Measurements from ENCODE around the gene ICAM5. TPM values are rescaled to one million over a fixed set of nuclear protein-coding genes. Genes with fewer than 3 reads are reported as not detected.
A peak's percentile ranks its signal among the peaks of the same experiment; 100 is the strongest.
"Not testable (repeated sequence)": the region's sequence is repeated elsewhere in the genome, so short reads cannot be mapped to it uniquely, and the experiment has no call there.

ICAM5 gene
- total RNA-seq, 2 experiments from 2014 or later = 0.72 to 0.81 TPM

DNA sequence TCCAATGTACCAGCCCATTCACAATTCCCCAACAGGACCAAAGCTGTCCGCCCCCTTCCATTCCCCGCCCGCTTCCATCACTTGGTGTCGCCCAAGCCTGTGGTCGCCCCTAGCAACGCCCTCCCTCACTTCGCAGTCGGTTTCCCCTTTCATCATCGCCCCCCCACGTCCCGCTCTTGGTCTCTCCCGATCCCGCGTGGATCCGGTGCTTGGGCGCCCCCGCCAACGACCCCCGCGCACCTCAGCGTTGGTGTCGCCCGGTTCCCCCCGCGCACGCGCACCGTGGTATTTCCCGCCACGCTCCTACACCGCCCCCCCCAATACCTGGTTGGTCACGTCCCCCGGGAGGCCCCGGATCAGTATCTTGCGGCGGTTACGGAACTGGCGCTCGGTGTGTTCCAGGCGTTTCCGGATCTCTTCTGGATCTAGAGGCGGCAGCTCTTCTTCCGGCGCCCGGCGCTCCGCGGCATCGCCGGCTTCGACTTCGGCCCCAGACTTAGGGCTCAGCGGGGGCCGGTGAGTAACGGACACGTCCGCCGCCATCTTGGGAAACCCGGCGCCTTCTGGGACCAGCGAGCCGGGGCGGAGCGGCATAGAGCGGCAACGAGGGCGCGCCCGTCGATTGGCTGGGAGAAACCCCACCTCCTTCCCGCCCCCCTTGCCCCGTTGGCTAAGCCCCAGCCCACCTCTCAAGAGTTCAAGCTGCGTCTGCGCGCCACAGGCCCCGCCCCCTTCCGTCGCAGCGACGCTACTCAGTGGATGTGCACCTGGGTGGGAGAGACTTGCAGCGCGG, 43.4 kb downstream of the ICAM5 start, which contains the start of gene RAVER1:
Gene RAVER1, minus strand, starts transcription at position 565 of the 793 bp plus-strand sequence. Its CDS starts 22 bp downstream, at position 543.
- no peaks in the 10 kb centered on the region for H3K27me3 Mint-ChIP-seq (ENCODE audit: low read depth)
- no peaks in the 10 kb centered on the region for H3K9me3 Mint-ChIP-seq
- DNase-seq = peak; percentile 99
- peak within 1 kb of the TSS; percentile 94 for H3K4me3 Mint-ChIP-seq
- CTCF ChIA-PET = interaction anchor here (0.9 to 1.1 kb wide), 2 partner anchors 41 to 44 kb away, joined by 3 read pairs; no protein-coding TSS in a partner anchor
- intact Hi-C loops (cut with micrococcal nuclease) = loop anchor here (1.0 to 10.0 kb wide), 7 partner anchors 16 to 632 kb away; partner anchors contain the start of genes ANGPTL6, DNMT1, FDX2 and ICAM1
- H3K36me3 Mint-ChIP-seq (ENCODE audit: low read depth) = peaks cover 33% of the 10 kb centered on the region
- peak within 1 kb of the TSS; percentile 96 for H3K27ac Mint-ChIP-seq
- H3K4me1 Mint-ChIP-seq (ENCODE audit: low read depth) = peaks cover 36% of the 10 kb centered on the region

DNA sequence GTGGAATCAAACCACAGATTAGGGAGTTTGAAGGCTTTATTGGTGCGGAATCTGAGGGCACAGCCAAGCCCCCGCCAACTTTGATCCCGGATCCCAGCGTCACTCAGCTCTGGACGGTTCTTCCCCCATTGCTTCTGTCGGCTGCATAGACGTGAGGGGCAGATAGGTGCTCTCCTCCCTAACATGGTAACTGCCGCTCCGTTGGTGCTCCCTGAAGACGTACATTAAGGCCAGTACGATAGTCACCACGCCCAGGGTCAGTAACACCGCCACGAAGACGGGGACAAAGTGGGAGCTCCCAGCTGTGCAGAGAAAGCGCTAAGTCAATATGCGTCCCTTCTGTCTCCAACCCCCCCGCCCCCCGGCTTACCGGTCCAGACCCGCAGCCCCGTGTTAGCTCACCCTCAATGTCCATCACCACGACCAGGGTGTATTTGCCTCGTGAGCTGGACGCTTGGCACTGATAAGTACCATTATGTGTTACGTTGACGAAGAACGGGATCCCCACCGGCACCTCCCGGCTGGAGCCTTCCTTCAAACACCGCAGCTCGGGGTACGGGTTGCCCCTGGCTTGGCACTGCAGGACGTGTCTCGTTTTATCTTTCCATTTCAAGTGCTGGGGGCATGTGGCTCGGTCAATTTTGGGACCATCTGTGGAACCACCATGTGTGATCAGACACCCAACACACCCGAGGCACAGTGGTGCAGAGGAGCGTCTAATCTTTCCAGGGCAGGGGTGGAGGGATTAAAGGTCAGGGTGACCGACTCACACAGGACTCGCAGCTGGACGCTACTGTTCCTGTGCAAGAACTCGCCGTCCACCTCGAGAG, 44.2 kb downstream of the ICAM5 start:
- no peak for DNase-seq
- H3K27me3 Mint-ChIP-seq (ENCODE audit: low read depth) = no peaks in the 10 kb centered on the region
- no peaks in the 10 kb centered on the region for H3K9me3 Mint-ChIP-seq
- CTCF ChIA-PET = interaction anchor here (0.5 to 0.9 kb wide), 3 partner anchors 41 to 308 kb away, joined by 3 to 5 read pairs (median 5); no protein-coding TSS in a partner anchor
- H3K27ac Mint-ChIP-seq = peak overlapping the region; percentile 96
- peaks cover 43% of the 10 kb centered on the region for H3K4me1 Mint-ChIP-seq (ENCODE audit: low read depth)
- intact Hi-C loops (cut with micrococcal nuclease) = loop anchor here (1.0 to 10.0 kb wide), 7 partner anchors 17 to 631 kb away; partner anchors contain the start of genes ANGPTL6, DNMT1, FDX2 and ICAM1
- peak overlapping the region; percentile 94 for H3K4me3 Mint-ChIP-seq
- H3K36me3 Mint-ChIP-seq (ENCODE audit: low read depth) = peaks cover 33% of the 10 kb centered on the region

DNA sequence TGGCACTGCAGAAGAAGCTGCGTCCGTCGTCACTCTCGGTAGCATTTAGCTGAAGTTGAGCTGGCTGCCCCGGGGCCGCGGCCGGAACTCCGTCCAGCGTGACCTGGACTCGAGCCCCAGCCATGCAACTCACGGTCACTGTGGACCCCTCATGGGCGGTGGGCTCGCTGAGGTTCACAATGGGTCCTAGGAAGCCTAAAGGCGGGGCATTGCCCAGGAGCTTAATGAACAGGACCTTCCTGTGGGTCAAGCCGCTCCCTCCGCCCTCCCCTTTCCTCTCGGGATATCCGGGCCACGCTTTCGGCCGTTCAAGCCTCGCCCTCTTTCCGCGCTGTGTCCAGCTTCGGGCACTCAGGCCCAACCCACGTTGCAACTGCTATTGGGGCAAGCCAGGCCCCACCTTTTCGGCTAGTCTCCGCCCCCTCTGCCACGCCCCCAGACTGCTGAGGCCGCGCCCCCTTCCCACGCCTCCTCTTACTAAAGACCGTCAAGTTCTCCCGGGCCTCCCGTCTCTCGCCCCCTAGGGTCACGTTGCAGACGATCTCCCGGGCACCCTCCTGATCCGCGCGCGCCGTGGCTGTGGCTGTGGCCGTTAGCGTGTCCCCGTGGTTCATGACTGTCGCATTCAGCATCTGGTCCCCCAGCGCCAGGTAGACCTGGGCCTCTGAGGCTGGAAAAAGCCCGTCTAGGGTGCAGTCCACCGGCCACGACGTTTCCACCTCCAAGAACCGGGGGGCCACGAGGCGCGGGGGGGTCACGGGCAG, 45.0 kb downstream of the ICAM5 start:
- Mint-ChIP-seq H3K36me3 (ENCODE audit: low read depth) (peaks cover 30% of the 10 kb centered on the region), H3K27ac (no peak overlapping the region), H3K4me3 (peak overlapping the region; percentile 94), H3K4me1 (ENCODE audit: low read depth) (peaks cover 49% of the 10 kb centered on the region), H3K27me3 (ENCODE audit: low read depth) (no peaks in the 10 kb centered on the region), H3K9me3 (no peaks in the 10 kb centered on the region)
- CTCF ChIA-PET = interaction anchor here (0.5 to 0.6 kb wide), 2 partner anchors 40 to 309 kb away, joined by 5 read pairs; no protein-coding TSS in a partner anchor
- intact Hi-C loops (cut with micrococcal nuclease) = loop anchor here (5.0 to 10.0 kb wide), 4 partner anchors 47 to 630 kb away; partner anchors contain the start of genes ANGPTL6, DNMT1, ICAM4 and ICAM5
- peak; percentile 60 for DNase-seq

DNA sequence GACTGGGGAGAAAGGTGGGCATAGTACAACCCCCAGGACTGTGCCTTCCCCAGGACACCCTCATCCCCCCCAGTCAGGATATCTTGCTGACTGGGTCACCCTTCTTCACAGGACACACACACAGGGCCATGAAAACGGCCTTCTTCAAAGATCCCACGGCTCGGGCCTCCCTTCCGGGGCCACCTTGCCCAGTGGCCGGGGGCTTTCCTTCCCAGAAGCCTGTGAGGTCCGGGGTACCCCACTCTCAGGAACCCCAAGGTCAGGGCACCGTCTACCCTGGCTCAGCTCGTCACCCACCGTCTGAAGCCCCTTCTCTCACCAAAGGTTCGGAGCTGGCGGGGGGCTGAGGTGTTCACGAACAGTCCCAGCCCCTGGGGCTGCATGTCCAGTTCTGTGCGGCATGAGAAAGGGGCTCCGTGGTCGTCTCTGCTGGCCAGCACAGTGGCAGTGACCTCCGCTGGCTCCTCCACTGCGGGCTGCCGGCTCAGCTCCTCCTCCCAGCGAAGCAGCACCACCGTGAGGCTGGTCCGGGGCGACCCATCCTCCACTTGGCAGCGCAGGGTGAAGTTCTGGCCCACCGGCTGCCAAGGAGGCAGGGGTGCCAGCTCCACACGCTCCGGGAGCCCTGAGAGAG, 45.7 kb downstream of the ICAM5 start:
- intact Hi-C loops (cut with micrococcal nuclease) = loop anchor here (10.0 kb wide), 3 partner anchors 141 to 629 kb away; partner anchors contain the start of genes ANGPTL6, DNMT1, PPAN and SMARCA4
- H3K36me3 Mint-ChIP-seq (ENCODE audit: low read depth) = peaks cover 24% of the 10 kb centered on the region
- CTCF ChIA-PET = interaction anchor here (0.9 to 1.0 kb wide), 2 partner anchors 16 to 53 kb away, joined by 4 read pairs; no protein-coding TSS in a partner anchor
- no peak for DNase-seq
- H3K27ac Mint-ChIP-seq = no peak overlapping the region
- H3K27me3 Mint-ChIP-seq (ENCODE audit: low read depth) = no peaks in the 10 kb centered on the region
- no peak overlapping the region for H3K4me3 Mint-ChIP-seq
- peaks cover 54% of the 10 kb centered on the region for H3K4me1 Mint-ChIP-seq (ENCODE audit: low read depth)
- no peaks in the 10 kb centered on the region for H3K9me3 Mint-ChIP-seq

- H3K27ac Mint-ChIP-seq = peak overlapping the region; percentile 59
- H3K36me3 Mint-ChIP-seq (ENCODE audit: low read depth) = peaks cover 21% of the 10 kb centered on the region
- CTCF ChIA-PET = interaction anchor here (0.6 kb wide), 1 partner anchor 1172 kb away, joined by 3 read pairs; no protein-coding TSS in a partner anchor
- not testable (repeated sequence) for H3K27me3 Mint-ChIP-seq (ENCODE audit: low read depth); H3K4me3 Mint-ChIP-seq; H3K9me3 Mint-ChIP-seq; DNase-seq
- intact Hi-C loops (cut with micrococcal nuclease) = loop anchor here (10.0 kb wide), 3 partner anchors 142 to 628 kb away; partner anchors contain the start of genes ANGPTL6, DNMT1, PPAN and SMARCA4
- peaks cover 55% of the 10 kb centered on the region for H3K4me1 Mint-ChIP-seq (ENCODE audit: low read depth)
Measured at GRCh38 chr19:10336725-10337124, 47.0 kb downstream of the ICAM5 start.

DNA sequence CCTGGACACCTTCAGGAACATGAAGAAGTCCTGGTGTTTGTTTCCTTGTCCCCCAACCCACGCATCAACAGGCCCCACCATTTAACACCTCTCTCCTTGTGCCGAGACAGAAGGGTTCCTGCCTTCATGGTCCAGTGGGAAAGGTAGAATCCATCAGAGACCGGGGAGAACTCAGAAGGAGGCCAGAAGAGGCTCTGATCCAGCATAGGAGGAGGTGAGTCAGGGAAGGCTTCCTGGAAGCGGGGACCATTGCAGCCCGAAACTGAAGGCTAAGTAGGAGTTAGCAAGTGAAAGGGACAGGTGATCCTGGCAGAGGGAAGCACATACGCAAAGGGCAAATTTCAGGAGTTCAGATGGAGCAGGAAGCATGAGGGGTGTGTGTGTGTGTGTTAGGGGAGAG, 49.2 kb downstream of the ICAM5 start:
- Mint-ChIP-seq H3K4me1 (ENCODE audit: low read depth) (peaks cover 37% of the 10 kb centered on the region), H3K4me3 (peak overlapping the region; percentile 83), H3K27ac (peak overlapping the region; percentile 95), H3K9me3 (no peaks in the 10 kb centered on the region), H3K36me3 (ENCODE audit: low read depth) (peaks cover 9% of the 10 kb centered on the region), H3K27me3 (ENCODE audit: low read depth) (no peaks in the 10 kb centered on the region)
- CTCF ChIA-PET = no interaction called here
- DNase-seq = peak; percentile 43
- intact Hi-C loops (cut with micrococcal nuclease) = loop anchor here (10.0 kb wide), 3 partner anchors 144 to 626 kb away; partner anchors contain the start of genes ANGPTL6, DNMT1, PPAN and SMARCA4

DNA sequence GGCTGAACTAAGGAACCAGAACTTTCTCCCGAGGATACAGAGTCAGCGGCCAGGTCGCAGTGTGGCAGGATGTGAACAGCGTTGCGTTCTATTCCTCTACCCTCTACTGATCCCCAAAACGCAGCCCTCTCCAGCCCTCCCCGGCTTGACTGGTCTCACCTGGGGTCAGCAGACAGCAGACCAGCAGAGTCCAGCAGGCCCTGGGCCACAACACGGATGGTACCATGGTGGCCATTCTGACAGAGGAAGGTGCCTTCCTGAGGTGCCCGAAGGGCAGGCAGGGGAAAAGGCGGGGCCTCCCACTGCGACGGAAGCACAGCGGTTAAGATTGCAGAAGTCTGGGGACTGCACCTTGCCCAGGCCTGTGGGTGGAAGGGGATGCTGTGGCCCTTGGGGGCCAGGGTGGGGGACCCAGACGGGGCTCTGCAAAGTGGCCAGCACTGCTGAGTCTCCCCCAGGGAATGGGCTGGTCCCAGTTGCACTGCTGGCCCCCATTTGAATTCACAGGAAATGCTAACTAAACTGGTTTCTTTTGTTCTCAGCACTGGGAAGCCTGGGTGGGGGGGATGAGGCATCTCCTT, 49.7 kb downstream of the ICAM5 start, which contains the start of gene ICAM3:
Gene ICAM3, minus strand, starts transcription at position 245 of the 581 bp plus-strand sequence. Its CDS starts 10 bp downstream, at position 235.
- peaks cover 5% of the 10 kb centered on the region for H3K36me3 Mint-ChIP-seq (ENCODE audit: low read depth)
- peaks cover 34% of the 10 kb centered on the region for H3K4me1 Mint-ChIP-seq (ENCODE audit: low read depth)
- H3K4me3 Mint-ChIP-seq = peak within 1 kb of the TSS; percentile 83
- H3K9me3 Mint-ChIP-seq = no peaks in the 10 kb centered on the region
- intact Hi-C loops (cut with micrococcal nuclease) = loop anchor here (10.0 kb wide), 3 partner anchors 145 to 625 kb away; partner anchors contain the start of genes ANGPTL6, DNMT1, PPAN and SMARCA4
- peak; percentile 88 for DNase-seq
- CTCF ChIA-PET = interaction anchor here (0.6 to 1.5 kb wide), 4 partner anchors 33 to 240 kb away, joined by 3 to 7 read pairs (median 6); no protein-coding TSS in a partner anchor
- no peaks in the 10 kb centered on the region for H3K27me3 Mint-ChIP-seq (ENCODE audit: low read depth)
- H3K27ac Mint-ChIP-seq = peak within 1 kb of the TSS; percentile 95

DNA sequence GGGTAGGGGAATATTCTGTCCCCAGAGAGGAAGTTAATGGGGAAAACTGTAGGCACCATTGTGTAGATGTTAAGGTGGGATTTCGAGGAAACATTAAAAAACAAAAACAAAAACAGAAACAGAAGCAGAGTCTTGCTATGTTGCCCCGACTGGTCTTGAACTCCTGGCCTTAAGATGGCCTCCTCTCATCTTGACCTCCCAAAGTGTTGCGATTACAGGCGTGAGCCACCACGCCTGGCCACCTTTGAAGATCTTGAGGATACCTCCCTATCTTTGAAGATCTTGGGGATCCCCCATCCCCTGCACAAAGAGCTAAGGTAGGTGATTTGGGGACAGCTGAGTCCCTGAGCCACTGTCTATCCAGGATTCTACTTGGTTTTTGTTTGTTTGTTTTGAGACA, 50.2 kb downstream of the ICAM5 start:
- CTCF ChIA-PET = interaction anchor here (0.6 to 1.5 kb wide), 5 partner anchors 33 to 240 kb away, joined by 3 to 7 read pairs (median 6); no protein-coding TSS in a partner anchor
- peak overlapping the region; percentile 95 for H3K27ac Mint-ChIP-seq
- no peaks in the 10 kb centered on the region for H3K27me3 Mint-ChIP-seq (ENCODE audit: low read depth)
- H3K9me3 Mint-ChIP-seq = no peaks in the 10 kb centered on the region
- peak overlapping the region; percentile 83 for H3K4me3 Mint-ChIP-seq
- H3K4me1 Mint-ChIP-seq (ENCODE audit: low read depth) = peaks cover 34% of the 10 kb centered on the region
- no peak for DNase-seq
- H3K36me3 Mint-ChIP-seq (ENCODE audit: low read depth) = peaks cover 3% of the 10 kb centered on the region
- intact Hi-C loops (cut with micrococcal nuclease) = loop anchor here (10.0 kb wide), 3 partner anchors 145 to 625 kb away; partner anchors contain the start of genes ANGPTL6, DNMT1, PPAN and SMARCA4

DNA sequence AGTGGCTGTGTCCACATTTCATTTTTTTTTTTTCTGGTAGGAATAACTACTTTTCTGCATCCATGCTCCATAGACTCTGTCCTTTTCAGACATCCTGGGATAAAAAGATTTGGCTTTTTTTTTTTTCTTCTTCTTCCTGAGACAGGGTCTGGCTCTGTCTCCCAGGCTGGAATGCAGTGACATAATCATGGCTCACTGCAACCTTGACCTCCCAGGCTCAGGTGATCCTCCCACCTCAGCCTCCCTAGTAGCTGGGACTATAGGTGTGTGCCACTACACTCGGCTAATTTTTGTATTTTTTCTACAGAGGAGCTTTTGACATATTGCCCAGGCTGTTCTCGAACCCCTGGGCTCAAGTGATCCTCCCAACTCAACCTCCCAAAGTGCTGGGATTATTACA, 53.7 kb downstream of the ICAM5 start:
- Mint-ChIP-seq H3K4me3 (no peak overlapping the region), H3K27ac (no peak overlapping the region), H3K36me3 (ENCODE audit: low read depth) (no peaks in the 10 kb centered on the region), H3K27me3 (ENCODE audit: low read depth) (no peaks in the 10 kb centered on the region), H3K9me3 (no peaks in the 10 kb centered on the region), H3K4me1 (ENCODE audit: low read depth) (peaks cover 18% of the 10 kb centered on the region)
- intact Hi-C loops (cut with micrococcal nuclease) = no loop called here
- CTCF ChIA-PET = interaction anchor here (1.0 kb wide), 1 partner anchor 45 kb away, joined by 3 read pairs; no protein-coding TSS in a partner anchor
- DNase-seq = no peak

GRCh38 chr19:10344780-10345179, 55.0 kb downstream of the ICAM5 start:
- intact Hi-C loops (cut with micrococcal nuclease) = no loop called here
- H3K36me3 Mint-ChIP-seq (ENCODE audit: low read depth) = no peaks in the 10 kb centered on the region
- CTCF ChIA-PET = interaction anchor here (0.6 to 1.5 kb wide), 2 partner anchors 17 to 78 kb away, joined by 3 to 4 read pairs; no protein-coding TSS in a partner anchor

More at GRCh38 chr19:10344780-10345179, 55.0 kb downstream of the ICAM5 start:
- Mint-ChIP-seq H3K27me3 (ENCODE audit: low read depth) (no peaks in the 10 kb centered on the region), H3K9me3 (no peaks in the 10 kb centered on the region), H3K27ac (no peak overlapping the region), H3K4me3 (no peak overlapping the region), H3K4me1 (ENCODE audit: low read depth) (peaks cover 8% of the 10 kb centered on the region)
- DNase-seq = no peak

Data from activated naive CD4-positive, alpha-beta T cell treated with anti-CD3 and anti-CD28 coated beads for 36 hours (primary cell).